IMR-90 (cell line): Measurements from ENCODE around the gene FKRP. TPM values are rescaled to one million over a fixed set of nuclear protein-coding genes. Genes with fewer than 3 reads are reported as not detected.

ENCODE experiments used
- ATAC-seq: fragments of 200-7000 bp; cut with Tn5 transposase; 2 replicates; pipeline ENCODE4 v1.9.1; 2020; ENCODE audit warnings: low read depth, mild to moderate bottlenecking, moderate library complexity
- BruUV-seq: library from RNA; stranded (reverse); fragments of 400-500 nt; replicated peaks from 2 replicates; lab custom pipeline; 2021; lab: Mats Ljungman, UMichigan
- CTCF ChIA-PET: fragments of 300-600 bp; formaldehyde crosslinking; extraction: SDS; loops from one replicate; lab custom pipeline; 2021; ENCODE audit warnings: antibody characterized with exemption; lab: Yijun Ruan, JAX
- POLR2A ChIA-PET: fragments of 300-600 bp; sonication (Branson Sonifier 250); formaldehyde crosslinking; loops from one replicate; lab custom pipeline; 2022; ENCODE audit warnings: antibody characterized with exemption; ENCODE audit not compliant: unreplicated experiment; lab: Charles Lee
- DNase-seq: peaks from one replicate; pipeline ENCODE4 v3.0.0; 2013
- H2AFZ ChIP-seq: replicated peaks from 2 replicates; pipeline ENCODE3; 2013; ENCODE audit warnings: low read length, mild to moderate bottlenecking; ENCODE audit not compliant: poor library complexity
- H2AK5ac ChIP-seq: 2 replicates; pipeline ENCODE4 v1.6.1; 2013; ENCODE audit warnings: low read depth, low read length, inconsistent platforms
- H2AK9ac ChIP-seq: replicated peaks from 2 replicates; pipeline ENCODE3; 2013; ENCODE audit warnings: mild to moderate bottlenecking, low read depth, low read length, moderate library complexity; ENCODE audit not compliant: poor library complexity
- H2BK120ac ChIP-seq: 2 replicates; pipeline ENCODE4 v1.6.1; 2013; ENCODE audit warnings: low read depth, low read length, inconsistent platforms
- H2BK15ac ChIP-seq: 3 replicates; pipeline ENCODE4 v1.6.1; 2013; ENCODE audit warnings: low read depth, low read length, inconsistent platforms
- H2BK20ac ChIP-seq: 2 replicates; pipeline ENCODE4 v1.6.1; 2013; ENCODE audit warnings: low read depth, mild to moderate bottlenecking, inconsistent platforms, low read length, moderate library complexity
- H2BK5ac ChIP-seq: 2 replicates; pipeline ENCODE4 v1.6.1; 2013; ENCODE audit warnings: mild to moderate bottlenecking, low read depth, low read length, inconsistent platforms; ENCODE audit not compliant: poor library complexity, severe bottlenecking
- H3K14ac ChIP-seq: replicated peaks from 2 replicates; pipeline ENCODE4 v1.6.1; 2013; ENCODE audit warnings: low read depth, low read length, inconsistent platforms
- H3K18ac ChIP-seq: 2 replicates; pipeline ENCODE4 v1.6.1; 2013; ENCODE audit warnings: low read depth, low read length, control low read depth
- H3K23ac ChIP-seq: 2 replicates; pipeline ENCODE4 v1.6.1; 2013; ENCODE audit warnings: low read depth, low read length, inconsistent platforms
- H3K27ac ChIP-seq: 2 replicates; pipeline ENCODE4 v1.5.1; 2013; ENCODE audit warnings: mild to moderate bottlenecking, control low read depth, low read length; ENCODE audit not compliant: insufficient read depth
- H3K27me3 ChIP-seq: 2 replicates; pipeline ENCODE4 v1.6.1; 2013; ENCODE audit warnings: low read length; ENCODE audit not compliant: control insufficient read depth, insufficient read depth
- H3K36me3 ChIP-seq: 2 replicates; pipeline ENCODE4 v1.6.1; 2013; ENCODE audit warnings: low read length, mixed read lengths; ENCODE audit not compliant: control insufficient read depth, insufficient read depth
- H3K4ac ChIP-seq: 2 replicates; pipeline ENCODE4 v1.6.1; 2013; ENCODE audit warnings: low read depth, low read length, inconsistent platforms
- H3K4me1 ChIP-seq: 2 replicates; pipeline ENCODE4 v1.6.1; 2013; ENCODE audit warnings: low read length, mixed read lengths; ENCODE audit not compliant: control insufficient read depth, insufficient read depth
- H3K4me2 ChIP-seq: 2 replicates; pipeline ENCODE4 v1.6.1; 2013; ENCODE audit warnings: low read depth, mild to moderate bottlenecking, control low read depth, low read length, moderate library complexity
- H3K4me3 ChIP-seq: 2 replicates; pipeline ENCODE4 v1.5.1; 2013; ENCODE audit warnings: low read depth, mild to moderate bottlenecking, control low read depth, low read length, moderate library complexity; ENCODE audit not compliant: insufficient read depth
- H3K56ac ChIP-seq: 2 replicates; pipeline ENCODE4 v1.6.1; 2013; ENCODE audit warnings: low read length, inconsistent platforms; ENCODE audit not compliant: insufficient read depth; ENCODE audit errors: extremely low read depth
- H3K79me1 ChIP-seq, 2 experiments: 2 replicates each; pipeline ENCODE4 v1.6.1; 2013; ENCODE audit warnings: low read length in 2 of 2, inconsistent platforms in 1 of 2, low read depth in 1 of 2
- H3K9ac ChIP-seq: 2 replicates; pipeline ENCODE4 v1.6.1; 2013; ENCODE audit warnings: low read depth, low read length, control low read depth
- H3K9me1 ChIP-seq: 2 replicates; pipeline ENCODE4 v1.6.1; 2013; ENCODE audit warnings: low read length, inconsistent platforms; ENCODE audit not compliant: insufficient read depth
- H3K9me3 ChIP-seq: 2 replicates; pipeline ENCODE4 v1.6.1; 2013; ENCODE audit warnings: low read length; ENCODE audit not compliant: control insufficient read depth, insufficient read depth
- H4K20me1 ChIP-seq: 2 replicates; pipeline ENCODE4 v1.6.1; 2013; ENCODE audit warnings: low read length, inconsistent platforms; ENCODE audit not compliant: insufficient read depth
- H4K5ac ChIP-seq: 2 replicates; pipeline ENCODE4 v1.6.1; 2013; ENCODE audit warnings: mild to moderate bottlenecking, low read depth, low read length, control low read depth
- H4K8ac ChIP-seq, 2 experiments: 2 replicates each; pipeline ENCODE4 v1.6.1; 2013; ENCODE audit warnings: low read depth in 2 of 2, low read length in 2 of 2, control low read depth in 1 of 2, inconsistent platforms in 1 of 2
- H4K91ac ChIP-seq: 2 replicates; pipeline ENCODE4 v1.6.1; 2013; ENCODE audit warnings: low read depth, low read length, inconsistent platforms; ENCODE audit not compliant: insufficient read depth
- CTCF ChIP-seq: conservative IDR thresholded peaks from 2 replicates; pipeline ENCODE4 v1.5.1; 2012; ENCODE audit warnings: mild to moderate bottlenecking, low read depth, low read length, improper control_type of control experiment
- POLR2A ChIP-seq: IDR thresholded peaks from 2 replicates; pipeline ENCODE4 v1.6.1; 2012; ENCODE audit warnings: mild to moderate bottlenecking, low read depth, low read length
- WGBS, 2 experiments: methylation state at CpG; one replicate each; pipeline versions ENCODE4 v1.1.5 to v1.1.7; 2013; ENCODE audit warnings: missing lambda C conversion rate in 2 of 2; ENCODE audit not compliant: insufficient read length in 1 of 2; ENCODE audit errors: extremely low coverage in 2 of 2; 5-methylcytosine and 5-hydroxymethylcytosine counted together
- dilution Hi-C: fragments of 300-500 bp; cut with HindIII; formaldehyde crosslinking; loops from one replicate; pipeline ENCODE4 v1.14.3; 2018; ENCODE audit warnings: low sequenced_read_pairs; ENCODE audit not compliant: unreplicated experiment
- in situ Hi-C: fragments of 300-500 bp; cut with MboI; formaldehyde crosslinking; loops from 3 replicates; pipeline ENCODE4 v1.14.3; 2019; ENCODE audit warnings: low sequenced_read_pairs, inconsistent platforms, mixed read lengths
- intact Hi-C: fragments of 100-400 bp; cut with micrococcal nuclease; formaldehyde crosslinking; loops from 2 replicates; pipeline ENCODE4 v1.10.0; 2022
- polyA plus RNA-seq, 3 experiments: library from polyadenylated mRNA; depleted of rRNA; stranded (reverse); fragments of >200 nt; gene quantifications; 2 replicates each; pipeline ENCODE4 v1.2.3, GENCODE V29; 2012; ENCODE audit warnings: low replicate concordance in 1 of 3
- total RNA-seq: library from RNA; depleted of rRNA; stranded (reverse); fragments of >200 nt; gene quantifications from 2 replicates; pipeline ENCODE4 v1.2.3, GENCODE V29; 2012

Gene FKRP
- total and polyA plus RNA-seq, 2 of the 4 experiments (the other 2 are of a cell fraction): 6.1 to 25.3 TPM

GRCh38 chr19:46721269-46722003 is 24.4 kb upstream of the FKRP start:
- no peaks in the 10 kb centered on the region for H3K27me3 ChIP-seq
- peaks cover 4% of the 10 kb centered on the region; the same call in 1 of the 2 replicates for H4K20me1 ChIP-seq
- TF ChIP-seq POLR2A (no peak), CTCF (peak; percentile 12; the same call in 1 of the 2 replicates)
- POLR2A ChIA-PET: no interaction called here
- no peak for DNase-seq
- ATAC-seq: no peak
- H3K36me3 ChIP-seq: peaks cover 61% of the 10 kb centered on the region
- H3K23ac ChIP-seq: no peak overlapping the region
- in situ Hi-C loops (no loop called here), dilution Hi-C loops (no loop called here), intact Hi-C loops (no loop called here)
- H3K56ac ChIP-seq: no peak overlapping the region
- H3K4me3 ChIP-seq: no peak overlapping the region
- no peak overlapping the region for H3K4ac ChIP-seq
- H3K14ac ChIP-seq: no peak overlapping the region
- no peak overlapping the region for H2AFZ ChIP-seq
- peaks cover 12 to 42% of the 10 kb centered on the region in 2 experiments for H3K79me1 ChIP-seq
- H3K9ac ChIP-seq: no peak overlapping the region
- H2BK120ac ChIP-seq: no peak overlapping the region
- H2BK20ac ChIP-seq: no peak overlapping the region
- BruUV-seq: no TSS peak
- H2AK5ac ChIP-seq: no peak overlapping the region
- CTCF ChIA-PET: no interaction called here
- no peaks in the 10 kb centered on the region for H3K9me1 ChIP-seq
- H4K91ac ChIP-seq: no peak overlapping the region
- peaks cover 2% of the 10 kb centered on the region; the same call in 1 of the 2 replicates for H3K4me1 ChIP-seq
- H3K27ac ChIP-seq: no peak overlapping the region
- no peak overlapping the region for H3K4me2 ChIP-seq
- WGBS, 2 experiments: 87% methylated on average over 13 of the region's 16 CpGs; no CpG with 5 or more reads in 1 of the 2 experiments
- no peak overlapping the region for H3K18ac ChIP-seq
- no peak overlapping the region for H4K8ac ChIP-seq
- peak overlapping the region; percentile 13 for H2AK9ac ChIP-seq
- no peaks in the 10 kb centered on the region for H3K9me3 ChIP-seq
- H2BK15ac ChIP-seq: no peak overlapping the region
- no peak overlapping the region for H2BK5ac ChIP-seq
- H4K5ac ChIP-seq: no peak overlapping the region
